H1 (cell line): Measurements from ENCODE around the gene SHLD1. TPM values are rescaled to one million over a fixed set of nuclear protein-coding genes. Genes with fewer than 3 reads are reported as not detected.

ENCODE experiments used
- CTCF ChIA-PET: fragments of 300-600 bp; sonication (Branson Sonifier 250); formaldehyde crosslinking; loops from one replicate; lab custom pipeline; 2021; ENCODE audit not compliant: partially characterized antibody; lab: Charles Lee
- POLR2A ChIA-PET: fragments of 300-600 bp; sonication (Branson Sonifier 250); formaldehyde crosslinking; loops from one replicate; lab custom pipeline; 2021; ENCODE audit warnings: inconsistent platforms; ENCODE audit not compliant: partially characterized antibody; lab: Charles Lee
- DNase-seq, 2 experiments: peaks; one replicate each; pipeline versions ENCODE4 v3.0.0 to v3.0.0-alpha.2; 2010 to 2022; ENCODE audit warnings: low spot score in 2 of 2, low read depth in 1 of 2, mixed read lengths in 1 of 2
- FAIRE-seq: peaks from 2 replicates; lab custom pipeline; 2011; peaks lifted over from hg19 to GRCh38; lab: Jason Lieb, UNC
- H2AFZ ChIP-seq: 2 replicates; pipeline ENCODE4 v1.8.1; 2012; ENCODE audit warnings: low read length, inconsistent platforms
- H2AK5ac ChIP-seq: 2 replicates; pipeline ENCODE4 v1.6.1; 2013; ENCODE audit warnings: low read depth, low read length
- H2BK120ac ChIP-seq: replicated peaks from 2 replicates; pipeline ENCODE3; 2013; ENCODE audit warnings: low read depth, low read length, inconsistent platforms
- H2BK12ac ChIP-seq: 2 replicates; pipeline ENCODE4 v1.6.1; 2013; ENCODE audit warnings: low read depth, low read length
- H2BK15ac ChIP-seq: 2 replicates; pipeline ENCODE4 v1.6.1; 2013; ENCODE audit warnings: low read length
- H2BK20ac ChIP-seq: 2 replicates; pipeline ENCODE4 v1.6.1; 2013; ENCODE audit warnings: low read length
- H2BK5ac ChIP-seq: 2 replicates; pipeline ENCODE4 v1.6.1; 2013; ENCODE audit warnings: low read depth, low read length
- H3K14ac ChIP-seq: 2 replicates; pipeline ENCODE4 v1.6.1; 2013; ENCODE audit warnings: inconsistent platforms; ENCODE audit not compliant: insufficient read length
- H3K18ac ChIP-seq: 2 replicates; pipeline ENCODE4 v1.6.1; 2013; ENCODE audit warnings: low read length; ENCODE audit errors: extremely low read depth
- H3K23ac ChIP-seq: 2 replicates; pipeline ENCODE4 v1.6.1; 2013; ENCODE audit warnings: inconsistent platforms; ENCODE audit not compliant: insufficient read length
- H3K23me2 ChIP-seq: 2 replicates; pipeline ENCODE4 v1.6.1; 2013; ENCODE audit warnings: low read depth, low read length
- H3K27ac ChIP-seq: 2 replicates; pipeline ENCODE4 v1.6.1; 2011; ENCODE audit warnings: low read depth, low read length, inconsistent platforms
- H3K27me3 ChIP-seq, 4 experiments: replicated peaks in 1 of 4; 1 replicate in 1 of 4; 2 replicates in 3 of 4; pipeline versions ENCODE4 v1.6.1 to v1.8.1; 2011 to 2013; ENCODE audit warnings: low read length in 3 of 4, mild to moderate bottlenecking in 3 of 4, inconsistent platforms in 2 of 4, mixed read lengths in 2 of 4, moderate library complexity in 1 of 4; ENCODE audit not compliant: control insufficient read depth in 3 of 4, insufficient read depth in 3 of 4; ENCODE audit errors: extremely low read depth in 1 of 4
- H3K36me3 ChIP-seq, 4 experiments: 2 replicates each; pipeline versions ENCODE4 v1.6.1 to v1.8.1; 2011 to 2013; ENCODE audit warnings: mild to moderate bottlenecking in 4 of 4, low read length in 3 of 4, moderate library complexity in 2 of 4, control low read depth in 1 of 4, inconsistent platforms in 1 of 4; ENCODE audit not compliant: insufficient read depth in 4 of 4, control insufficient read depth in 2 of 4
- H3K4ac ChIP-seq: replicated peaks from 2 replicates; pipeline ENCODE3; 2013; ENCODE audit warnings: low read length, low read depth, mixed read lengths, inconsistent platforms; ENCODE audit not compliant: insufficient read length
- H3K4me1 ChIP-seq, 4 experiments: replicated peaks in 1 of 4; 1 replicate in 1 of 4; 2 replicates in 3 of 4; pipeline versions ENCODE4 v1.6.1 to v1.8.1; 2011 to 2013; ENCODE audit warnings: low read length in 3 of 4, inconsistent platforms in 2 of 4, mixed read lengths in 1 of 4; ENCODE audit not compliant: insufficient read depth in 4 of 4, control insufficient read depth in 3 of 4
- H3K4me2 ChIP-seq, 2 experiments: 2 replicates each; pipeline versions ENCODE4 v1.6.1 to v1.8.1; 2011 to 2013; ENCODE audit warnings: low read depth in 2 of 2, low read length in 2 of 2, control low read depth in 1 of 2, inconsistent platforms in 1 of 2, mild to moderate bottlenecking in 1 of 2; ENCODE audit not compliant: insufficient read depth in 1 of 2
- H3K4me3 ChIP-seq, 4 experiments: fragments of 200-600, 300-600 bp in 1 of 4; sonication (generic), shearing (Covaris generic), sonication (Bioruptor Twin) in 1 of 4; 2 replicates each; pipeline versions ENCODE4 v1.5.1 to v1.8.1; 2011 to 2016; ENCODE audit warnings: low read length in 4 of 4, low read depth in 3 of 4, control low read depth in 2 of 4, inconsistent platforms in 2 of 4, mild to moderate bottlenecking in 2 of 4, mixed read lengths in 1 of 4, moderate library complexity in 1 of 4; ENCODE audit not compliant: insufficient read depth in 2 of 4; ENCODE audit errors: extremely low read depth in 1 of 4
- H3K56ac ChIP-seq: replicated peaks from 2 replicates; pipeline ENCODE3; 2013; ENCODE audit warnings: low read depth, mild to moderate bottlenecking, mixed read lengths, low read length, inconsistent platforms; ENCODE audit not compliant: insufficient read length
- H3K79me1 ChIP-seq: 2 replicates; pipeline ENCODE4 v1.6.1; 2013; ENCODE audit warnings: low read depth, low read length, control low read depth
- H3K79me2 ChIP-seq, 2 experiments: 2 replicates each; pipeline versions ENCODE4 v1.6.1 to v1.8.1; 2012 to 2013; ENCODE audit warnings: low read length in 2 of 2, mild to moderate bottlenecking in 2 of 2, inconsistent platforms in 1 of 2; ENCODE audit not compliant: insufficient read depth in 2 of 2, control insufficient read depth in 1 of 2
- H3K9ac ChIP-seq, 4 experiments: replicated peaks in 1 of 4; 1 replicate in 1 of 4; 2 replicates in 3 of 4; pipeline versions ENCODE4 v1.6.1 to v1.8.1; 2011 to 2013; ENCODE audit warnings: low read depth in 3 of 4, low read length in 3 of 4, control low read depth in 2 of 4, mild to moderate bottlenecking in 2 of 4, moderate library complexity in 2 of 4, inconsistent platforms in 1 of 4; ENCODE audit errors: extremely low read depth in 1 of 4
- H3K9me3 ChIP-seq, 2 experiments: 2 replicates each; pipeline versions ENCODE4 v1.6.1 to v1.8.1; 2012 to 2013; ENCODE audit warnings: mild to moderate bottlenecking in 2 of 2, moderate library complexity in 2 of 2, control low read depth in 1 of 2, inconsistent platforms in 1 of 2, low read depth in 1 of 2, low read length in 1 of 2, mixed read lengths in 1 of 2; ENCODE audit not compliant: insufficient read depth in 2 of 2
- H4K20me1 ChIP-seq, 2 experiments: replicated peaks in 1 of 2; 2 replicates each; pipeline versions ENCODE3 to v1.8.1; 2011 to 2013; ENCODE audit warnings: inconsistent platforms in 2 of 2, low read length in 2 of 2, mild to moderate bottlenecking in 1 of 2; ENCODE audit not compliant: insufficient read depth in 2 of 2, control insufficient read depth in 1 of 2
- H4K5ac ChIP-seq: 2 replicates; pipeline ENCODE4 v1.6.1; 2013; ENCODE audit warnings: low read length, low read depth, mixed read lengths, inconsistent platforms; ENCODE audit not compliant: insufficient read length
- H4K8ac ChIP-seq: 2 replicates; pipeline ENCODE4 v1.8.0; 2013; ENCODE audit warnings: mild to moderate bottlenecking, moderate library complexity, low read length, inconsistent platforms; ENCODE audit not compliant: insufficient read depth; ENCODE audit errors: extremely low read depth
- H4K91ac ChIP-seq: replicated peaks from 2 replicates; pipeline ENCODE3; 2013; ENCODE audit warnings: low read length, mixed read lengths, inconsistent platforms; ENCODE audit not compliant: insufficient read length
- CBX5 ChIP-seq: fragments of 300-800, 300-1000 bp; sonication (generic); IDR thresholded peaks from 2 replicates; pipeline ENCODE4 v1.7.1; 2016; ENCODE audit warnings: antibody characterized with exemption, low read length, low read depth
- KDM1A ChIP-seq: fragments of 200-600, 300-600 bp; sonication (generic); IDR thresholded peaks from 2 replicates; pipeline ENCODE4 v1.7.1; 2016; ENCODE audit warnings: mild to moderate bottlenecking, low read length, borderline replicate concordance
- TAF7 ChIP-seq: optimal IDR thresholded peaks from 2 replicates; pipeline ENCODE3; 2011; ENCODE audit warnings: low read depth, mild to moderate bottlenecking, inconsistent platforms, low read length, moderate library complexity, borderline replicate concordance
- TEAD4 ChIP-seq: IDR thresholded peaks from 2 replicates; pipeline ENCODE4 v1.6.1; 2012; ENCODE audit warnings: low read depth, low read length, inconsistent platforms, mixed read lengths
- WGBS, 2 experiments: shearing (Covaris generic) in 1 of 2; methylation state at CpG; one replicate each; pipeline versions ENCODE4 v1.1.6 to v1.1.7; 2013 to 2015; ENCODE audit warnings: low lambda C conversion rate in 2 of 2, mixed read lengths in 2 of 2, inconsistent platforms in 1 of 2, low coverage in 1 of 2, missing lambda C conversion rate in 1 of 2; ENCODE audit not compliant: insufficient replicate concordance in 2 of 2, insufficient coverage in 1 of 2, insufficient read length in 1 of 2; ENCODE audit errors: extremely low coverage in 1 of 2, missing lambda C conversion rate in 1 of 2; 5-methylcytosine and 5-hydroxymethylcytosine counted together
- polyA plus RNA-seq, 7 experiments: library from polyadenylated mRNA; depleted of rRNA in 3 of 7; stranded (reverse) in 5 of 7; unstranded in 2 of 7; fragments of >200 nt in 5 of 7; fragments of 200-250 nt in 2 of 7; gene quantifications; 1 replicate in 5 of 7; 2 replicates in 1 of 7; 4 replicates in 1 of 7; pipeline versions ENCODE4 v1.2.1 to v1.2.3, GENCODE V29; 2011 to 2013; ENCODE audit warnings: missing spikeins in 2 of 7, mixed read lengths in 2 of 7
- total RNA-seq: library from RNA; stranded (reverse); fragmentation: NEBNext Ultra II Directional; extraction: Animal tissue kit (Norgen Biotek cat#: 25700); gene quantifications from 2 replicates; pipeline ENCODE4 v1.2.1, GENCODE V29; 2021
- TF ChIP-seq, protein P1 (sequence below), 3 experiments: IDR thresholded peaks; 1 replicate in 2 of 3; 2 replicates in 1 of 3; pipeline versions ENCODE4 v1.5.1 to v1.6.1; 2011; ENCODE audit warnings: low read length in 3 of 3, mild to moderate bottlenecking in 3 of 3, inconsistent platforms in 2 of 3, low read depth in 1 of 3, moderate library complexity in 1 of 3; ENCODE audit not compliant: insufficient read depth in 1 of 3; ENCODE audit errors: control extremely low read depth in 1 of 3
- TF ChIP-seq, protein P2 (sequence below): IDR thresholded peaks from 2 replicates; pipeline ENCODE4 v1.6.1; 2012; ENCODE audit warnings: inconsistent platforms

Gene SHLD1
- total and polyA plus RNA-seq, 2 of the 8 experiments (the other 6 are each of a cell fraction or from before 2014, with no cell fraction given) = 4.2 to 6.5 TPM

DNA sequence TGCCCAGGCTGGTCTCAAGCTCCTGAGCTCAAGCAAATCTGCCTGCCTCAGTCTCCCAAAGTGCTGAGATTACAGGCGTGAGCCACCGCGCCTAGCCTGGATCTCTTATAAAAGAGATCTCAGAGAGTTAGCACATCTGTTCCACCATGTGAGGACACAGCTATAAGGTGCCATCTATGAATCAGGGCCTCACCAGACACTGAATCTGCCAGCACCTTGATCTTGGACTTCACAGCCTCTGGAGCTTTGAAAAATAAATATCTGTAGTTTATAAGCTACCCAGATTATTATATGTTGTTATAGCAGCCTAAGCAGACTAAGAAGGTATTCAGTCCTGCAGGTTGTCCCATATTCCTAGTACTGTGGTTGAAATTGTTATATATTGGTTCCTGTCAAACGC is 33.2 kb upstream of the SHLD1 start:
- no peak overlapping the region for H2BK120ac ChIP-seq
- FAIRE-seq (no peak), DNase-seq (no peak)
- no peaks in the 10 kb centered on the region for H4K20me1 ChIP-seq
- no peak overlapping the region for H3K18ac ChIP-seq
- H3K14ac ChIP-seq = no peak overlapping the region
- no peak overlapping the region for H3K23ac ChIP-seq
- no peak overlapping the region for H2BK20ac ChIP-seq
- H3K9ac ChIP-seq = no peak overlapping the region
- H3K36me3 ChIP-seq = no peaks in the 10 kb centered on the region
- no peaks in the 10 kb centered on the region for H3K4me1 ChIP-seq
- H4K8ac ChIP-seq = no peak overlapping the region
- no peaks in the 10 kb centered on the region; a peak in 2 of 7 replicates for H3K27me3 ChIP-seq
- 99% methylated on average over 4 of the region's 4 CpGs; no CpG with 5 or more reads in 1 of the 2 experiments for WGBS, 2 experiments
- no peak overlapping the region for H2BK15ac ChIP-seq
- H4K5ac ChIP-seq = no peak overlapping the region
- H3K23me2 ChIP-seq = no peaks in the 10 kb centered on the region; the same call in 1 of the 2 replicates
- no peak overlapping the region for H4K91ac ChIP-seq
- H3K9me3 ChIP-seq = no peaks in the 10 kb centered on the region
- POLR2A ChIA-PET = no interaction called here
- H3K4me3 ChIP-seq = no peak overlapping the region
- no peak overlapping the region for H3K27ac ChIP-seq
- no peak for TF ChIP-seq TAF7
- no peak for TF ChIP-seq TEAD4
- no peak for TF ChIP-seq KDM1A
- no peak for TF ChIP-seq CBX5
- TF ChIP-seq, protein P1, sequence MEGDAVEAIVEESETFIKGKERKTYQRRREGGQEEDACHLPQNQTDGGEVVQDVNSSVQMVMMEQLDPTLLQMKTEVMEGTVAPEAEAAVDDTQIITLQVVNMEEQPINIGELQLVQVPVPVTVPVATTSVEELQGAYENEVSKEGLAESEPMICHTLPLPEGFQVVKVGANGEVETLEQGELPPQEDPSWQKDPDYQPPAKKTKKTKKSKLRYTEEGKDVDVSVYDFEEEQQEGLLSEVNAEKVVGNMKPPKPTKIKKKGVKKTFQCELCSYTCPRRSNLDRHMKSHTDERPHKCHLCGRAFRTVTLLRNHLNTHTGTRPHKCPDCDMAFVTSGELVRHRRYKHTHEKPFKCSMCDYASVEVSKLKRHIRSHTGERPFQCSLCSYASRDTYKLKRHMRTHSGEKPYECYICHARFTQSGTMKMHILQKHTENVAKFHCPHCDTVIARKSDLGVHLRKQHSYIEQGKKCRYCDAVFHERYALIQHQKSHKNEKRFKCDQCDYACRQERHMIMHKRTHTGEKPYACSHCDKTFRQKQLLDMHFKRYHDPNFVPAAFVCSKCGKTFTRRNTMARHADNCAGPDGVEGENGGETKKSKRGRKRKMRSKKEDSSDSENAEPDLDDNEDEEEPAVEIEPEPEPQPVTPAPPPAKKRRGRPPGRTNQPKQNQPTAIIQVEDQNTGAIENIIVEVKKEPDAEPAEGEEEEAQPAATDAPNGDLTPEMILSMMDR (IDR thresholded peaks at IDR 0.05; ENCODE audit: control extremely low read depth in 1 of 3, insufficient read depth in 1 of 3, low read depth in 1 of 3, low read length in 3 of 3) = no peak
- TF ChIP-seq, protein P2, sequence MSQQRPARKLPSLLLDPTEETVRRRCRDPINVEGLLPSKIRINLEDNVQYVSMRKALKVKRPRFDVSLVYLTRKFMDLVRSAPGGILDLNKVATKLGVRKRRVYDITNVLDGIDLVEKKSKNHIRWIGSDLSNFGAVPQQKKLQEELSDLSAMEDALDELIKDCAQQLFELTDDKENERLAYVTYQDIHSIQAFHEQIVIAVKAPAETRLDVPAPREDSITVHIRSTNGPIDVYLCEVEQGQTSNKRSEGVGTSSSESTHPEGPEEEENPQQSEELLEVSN = no peak
- H2BK5ac ChIP-seq = no peak overlapping the region
- H2AFZ ChIP-seq = no peak overlapping the region
- H3K4me2 ChIP-seq = no peak overlapping the region
- H2AK5ac ChIP-seq = no peak overlapping the region
- H3K4ac ChIP-seq = no peak overlapping the region
- H3K79me2 ChIP-seq = no peaks in the 10 kb centered on the region
- H3K56ac ChIP-seq = no peak overlapping the region
- CTCF ChIA-PET = interaction anchor here (1.0 to 1.1 kb wide), 2 partner anchors 24 to 72 kb away, joined by 3 read pairs; no protein-coding TSS in a partner anchor
- H2BK12ac ChIP-seq = no peak overlapping the region
- H3K79me1 ChIP-seq = no peaks in the 10 kb centered on the region; the same call in 1 of the 2 replicates
